GM21786 (cell line): ENCODE results near the gene KRTAP7-1.

ENCODE experiments used
- ATAC-seq: cut with Tn5 transposase; IDR thresholded peaks from one replicate; pipeline ENCODE4 v1.9.1; 2021; ENCODE audit not compliant: unreplicated experiment

KRTAP7-1 gene

GRCh38 chr21:30829659-30830058 lies at the start of gene KRTAP7-1:
KRTAP7-1 (minus strand) TSS chr21:30829759; CDS start chr21:30829698, 61 bp downstream.
- ATAC-seq: no peak

- ATAC-seq: no peak
Observed at GRCh38 chr21:30874526-30874925, 45.0 kb upstream of the KRTAP7-1 start.

GRCh38 chr21:30847627-30848500 lies 18.3 kb upstream of the KRTAP7-1 start:
- ATAC-seq: no peak

GRCh38 chr21:30842990-30843389 lies 13.4 kb upstream of the KRTAP7-1 start:
- ATAC-seq: no peak

GRCh38 chr21:30839304-30839703 lies 9.7 kb upstream of the KRTAP7-1 start:
- ATAC-seq: no peak

GRCh38 chr21:30838536-30838935 lies 9.0 kb upstream of the KRTAP7-1 start:
- ATAC-seq: no peak

- ATAC-seq: no peak
Observed at GRCh38 chr21:30831194-30831765, 1.7 kb upstream of the KRTAP7-1 start.

- no peak for ATAC-seq
Observed at GRCh38 chr21:30818837-30819610, 10.5 kb downstream of the KRTAP7-1 start.

GRCh38 chr21:30813174-30813573 lies 16.4 kb downstream of the KRTAP7-1 start, which contains the start of gene KRTAP8-1:
KRTAP8-1 (minus strand) TSS chr21:30813274; CDS start chr21:30813220, 54 bp downstream.
- no peak for ATAC-seq

GRCh38 chr21:30800605-30801004 lies 29.0 kb downstream of the KRTAP7-1 start:
- no peak for ATAC-seq

GRCh38 chr21:30793581-30794314 lies 35.8 kb downstream of the KRTAP7-1 start:
- ATAC-seq: no peak

GRCh38 chr21:30779249-30779648 lies 50.3 kb downstream of the KRTAP7-1 start:
- ATAC-seq: no peak
